Measurements from ENCODE around the gene CCKAR.

Gene CCKAR

GRCh38 chr4:26489101-26489985, 941 bp downstream of the CCKAR start:
- DNase-seq = no peak

GRCh38 chr4:26485684-26486083, 4.6 kb downstream of the CCKAR start:
- DNase-seq = no peak

- DNase-seq = no peak
Measured at GRCh38 chr4:26484516-26484915, 5.8 kb downstream of the CCKAR start.

GRCh38 chr4:26484032-26484515, 6.2 kb downstream of the CCKAR start:
- no peak for DNase-seq

DNA sequence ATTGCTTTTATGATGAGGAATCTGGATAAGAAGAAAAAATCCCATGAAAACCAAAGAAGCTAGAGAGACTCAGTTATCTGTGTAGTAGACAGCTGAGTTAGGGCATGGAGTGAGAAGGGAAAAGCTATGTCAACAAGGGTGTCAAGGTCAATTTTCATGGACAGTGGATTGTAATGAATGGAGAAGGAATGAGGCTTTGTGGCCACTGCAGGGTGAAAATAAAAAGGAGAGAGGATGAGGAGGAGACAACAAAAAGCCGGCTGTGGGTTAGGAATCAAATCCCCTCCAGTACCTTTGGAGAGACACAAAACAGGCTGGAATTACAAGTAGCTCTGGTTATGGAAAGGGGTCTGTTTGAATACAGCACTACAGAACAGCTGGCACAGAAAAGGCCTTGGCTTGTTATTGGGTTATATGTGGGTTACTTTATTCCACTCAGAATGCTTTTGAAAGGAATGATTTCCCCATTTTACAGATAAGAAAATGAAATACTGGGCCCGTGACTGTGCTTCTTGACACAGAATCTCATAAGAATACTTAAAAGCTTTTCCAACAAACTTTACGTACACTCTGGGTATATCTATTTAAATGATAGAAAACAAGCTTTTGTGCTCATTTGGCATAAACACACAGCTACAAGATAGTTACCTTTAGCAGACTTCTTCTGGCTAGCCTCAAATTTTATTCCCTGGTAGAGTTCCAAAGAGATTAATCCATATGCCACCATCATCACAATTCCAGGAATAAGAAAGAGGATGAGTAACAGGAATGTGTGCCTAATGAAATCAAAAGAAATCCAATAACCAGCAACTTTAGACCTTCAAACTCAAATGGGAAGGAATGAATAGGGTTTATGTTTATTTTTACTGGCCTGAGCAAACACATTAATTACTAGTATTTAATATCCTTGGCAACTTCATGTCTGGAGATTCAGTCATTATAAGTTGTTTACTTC, 7.5 kb downstream of the CCKAR start:
- DNase-seq = no peak

GRCh38 chr4:26478330-26478729, 12.0 kb downstream of the CCKAR start:
- DNase-seq = no peak

- no peak for DNase-seq
Measured at GRCh38 chr4:26476545-26476944, 13.7 kb downstream of the CCKAR start.

GRCh38 chr4:26475716-26476115, 14.6 kb downstream of the CCKAR start:
- DNase-seq = no peak

DNA sequence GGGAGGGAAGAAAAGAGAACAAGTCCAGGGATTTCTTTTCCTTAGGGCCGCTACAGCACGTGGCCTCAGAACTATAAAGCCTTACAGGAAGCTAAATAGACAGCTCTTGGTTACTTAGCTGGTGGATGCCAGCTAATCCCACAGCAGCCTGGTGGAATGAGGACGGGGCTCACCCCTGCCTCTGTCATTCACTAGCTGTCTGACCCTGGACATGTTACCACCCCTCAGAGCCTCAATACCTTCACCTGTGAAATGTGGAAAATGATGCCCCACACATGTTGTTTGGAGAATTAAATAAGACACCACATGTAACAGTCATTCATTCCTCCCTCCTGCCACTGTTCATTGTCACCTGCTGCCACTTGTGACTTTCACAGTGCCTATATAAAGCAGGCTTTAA, 15.7 kb downstream of the CCKAR start:
- DNase-seq = no peak

GRCh38 chr4:26473893-26474292, 16.4 kb downstream of the CCKAR start:
- DNase-seq = no peak

DNA sequence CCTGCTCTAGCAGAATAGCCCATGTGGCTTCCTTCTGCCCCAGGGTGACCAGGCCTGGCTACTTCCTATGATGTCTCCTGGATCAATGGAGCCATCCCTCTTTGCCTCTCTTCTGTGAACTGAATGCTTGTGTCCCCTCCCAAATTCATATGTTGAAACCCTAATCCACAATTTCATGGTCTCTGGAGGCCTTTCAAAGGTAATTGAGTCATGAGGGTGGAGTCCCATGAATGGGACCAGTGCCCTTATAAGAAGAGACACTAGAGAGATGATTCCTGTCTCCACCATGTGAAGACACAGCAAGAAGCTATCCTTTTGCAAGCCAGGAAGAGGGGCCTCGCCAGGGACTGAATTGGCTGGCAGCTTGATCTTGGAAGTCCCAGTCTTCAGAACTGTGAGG, 18.4 kb downstream of the CCKAR start:
- no peak for DNase-seq

DNA sequence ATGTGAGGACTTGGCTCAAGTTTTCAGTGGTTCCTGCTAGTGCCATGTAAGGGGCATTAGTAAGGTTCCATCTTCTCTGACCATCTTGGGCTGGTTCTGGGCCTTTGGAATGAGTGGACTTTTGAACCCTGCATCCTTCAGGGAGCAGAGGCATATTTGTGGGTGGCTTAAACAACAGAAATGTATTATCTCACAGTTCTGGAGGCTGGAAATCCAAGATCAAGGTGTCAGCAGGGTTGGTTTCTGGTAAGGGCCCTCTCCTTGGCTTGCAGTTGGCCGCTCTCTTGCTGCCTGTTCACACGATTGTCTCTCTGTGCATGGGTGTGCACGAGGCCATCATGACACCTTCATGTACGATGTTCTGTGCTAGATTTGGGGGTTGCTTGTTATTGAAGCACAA, 21.3 kb downstream of the CCKAR start:
- DNase-seq = no peak

GRCh38 chr4:26468283-26468949, 21.9 kb downstream of the CCKAR start:
- DNase-seq = no peak

DNA sequence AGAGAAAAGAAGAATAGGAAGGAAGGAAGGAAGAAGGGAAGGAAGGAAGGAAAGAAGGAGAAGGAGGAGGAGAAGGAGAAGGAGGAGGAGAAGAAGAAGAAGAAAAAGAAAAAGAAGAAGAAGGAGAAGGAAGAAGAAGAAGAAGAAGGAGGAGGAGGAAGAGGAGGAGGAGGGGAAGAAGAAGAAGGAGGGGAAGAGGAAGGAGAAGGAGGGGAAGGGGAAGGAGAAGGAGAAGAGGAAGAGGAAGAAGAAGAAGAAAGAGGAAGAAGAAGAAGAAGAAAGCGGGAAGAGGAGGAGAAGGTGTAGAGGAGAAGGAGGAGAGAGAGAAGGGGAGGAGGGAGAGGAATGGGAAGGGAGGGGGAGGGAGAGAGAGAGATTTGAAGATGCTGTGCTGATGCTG, 22.6 kb downstream of the CCKAR start:
- no peak for DNase-seq

- no peak for DNase-seq
Measured at GRCh38 chr4:26466578-26467270, 23.6 kb downstream of the CCKAR start.

DNA sequence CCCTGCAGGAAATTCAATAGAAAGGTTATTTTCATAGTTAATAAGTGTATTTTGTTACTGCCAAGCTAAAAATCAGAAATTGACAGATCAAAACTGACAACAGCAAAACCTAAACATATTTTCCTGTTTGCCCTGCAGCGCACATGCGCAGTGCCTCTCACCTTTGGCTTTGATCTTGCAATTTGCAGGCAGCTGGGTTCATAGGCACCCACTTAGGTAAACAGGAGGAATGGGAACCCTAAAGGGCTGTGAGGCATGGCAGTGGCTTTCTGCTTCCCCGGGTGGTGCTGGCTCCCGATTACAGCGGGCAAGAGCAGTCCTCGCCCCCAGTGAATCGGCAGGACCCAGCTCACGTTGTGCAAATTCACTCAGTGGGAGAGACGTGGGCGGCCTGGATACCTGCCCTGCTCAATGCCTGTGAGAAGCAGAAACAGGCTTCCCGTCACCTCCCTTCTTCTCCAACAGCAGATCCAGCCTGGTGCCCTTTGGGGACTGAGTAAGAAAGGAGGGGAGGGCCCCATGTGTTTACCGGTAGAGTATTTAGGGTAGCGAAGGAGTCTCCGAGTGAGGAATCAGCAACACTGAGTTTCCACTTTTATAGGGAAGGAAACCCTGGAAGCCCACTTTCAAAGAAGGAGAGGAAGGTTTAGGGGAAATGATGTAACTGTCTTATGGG, 25.7 kb downstream of the CCKAR start:
- DNase-seq = no peak

DNA sequence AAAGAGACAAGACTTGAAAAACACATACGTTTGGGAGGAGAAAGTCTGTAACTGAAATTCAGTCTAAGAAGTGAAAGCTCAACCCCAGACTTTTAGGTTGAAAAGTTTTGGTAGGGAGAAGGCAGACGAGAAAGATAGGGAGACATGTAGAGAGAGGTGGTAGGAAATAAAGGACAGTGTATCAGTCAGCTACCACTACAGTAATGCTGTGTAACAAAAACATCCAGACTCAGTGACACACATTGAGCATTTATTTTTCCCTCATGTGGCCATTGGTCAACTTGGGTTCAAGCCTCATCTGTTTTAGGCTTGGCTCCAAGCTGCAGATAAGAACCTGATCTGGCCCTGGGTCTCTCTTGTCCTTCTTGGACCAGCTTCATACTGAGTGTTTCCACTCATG, 26.9 kb downstream of the CCKAR start:
- no peak for DNase-seq

- no peak for DNase-seq
Measured at GRCh38 chr4:26462874-26463273, 27.4 kb downstream of the CCKAR start.

- DNase-seq = no peak
Measured at GRCh38 chr4:26459756-26460530, 30.3 kb downstream of the CCKAR start.

DNA sequence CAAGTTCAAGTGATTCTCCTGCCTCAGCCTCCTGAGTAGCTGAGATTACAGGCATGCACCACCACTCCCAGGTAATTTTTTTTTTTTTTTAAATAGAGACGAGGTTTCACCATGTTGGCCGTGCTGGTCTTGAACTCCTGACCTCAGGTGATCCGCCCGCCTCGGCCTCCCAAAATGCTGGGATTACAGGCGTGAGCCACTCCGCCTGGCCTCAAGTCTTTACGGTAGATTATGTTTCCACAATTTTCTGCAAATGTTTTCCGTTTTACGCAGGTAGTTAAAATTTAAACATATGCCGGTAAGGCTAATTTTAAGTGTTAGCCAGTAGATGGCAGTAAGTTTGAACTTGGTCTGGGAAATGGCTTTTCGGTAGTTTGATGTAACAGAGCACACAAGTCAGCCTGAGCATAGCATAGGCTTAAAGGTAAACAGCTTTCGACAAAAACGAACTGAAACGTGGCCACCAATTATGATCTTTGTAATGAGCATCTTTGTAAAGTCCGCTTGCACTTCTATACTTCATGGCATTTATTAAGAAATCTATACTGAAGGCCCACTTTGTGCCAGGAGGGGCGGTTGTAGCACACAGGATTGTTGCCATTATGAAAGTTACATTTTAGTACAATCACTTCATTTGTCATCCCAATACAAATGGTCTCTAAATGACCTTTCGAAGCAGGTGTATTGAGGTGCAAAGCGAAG, 31.1 kb downstream of the CCKAR start:
- peak in 1 of 2 donors; percentile 51 for DNase-seq

Measured in CD4-positive, alpha-beta T cell treated with Interferon alpha-2 for 1 hour (primary cell).